HG03139 (cell line): ENCODE measurements around the gene PRR36.
A peak's percentile ranks its signal among the peaks of the same experiment; 100 is the strongest.

Source experiments
- ATAC-seq: cut with Tn5 transposase; IDR thresholded peaks from one replicate; pipeline ENCODE4 v1.9.1; 2021; ENCODE audit not compliant: unreplicated experiment

Gene PRR36

DNA sequence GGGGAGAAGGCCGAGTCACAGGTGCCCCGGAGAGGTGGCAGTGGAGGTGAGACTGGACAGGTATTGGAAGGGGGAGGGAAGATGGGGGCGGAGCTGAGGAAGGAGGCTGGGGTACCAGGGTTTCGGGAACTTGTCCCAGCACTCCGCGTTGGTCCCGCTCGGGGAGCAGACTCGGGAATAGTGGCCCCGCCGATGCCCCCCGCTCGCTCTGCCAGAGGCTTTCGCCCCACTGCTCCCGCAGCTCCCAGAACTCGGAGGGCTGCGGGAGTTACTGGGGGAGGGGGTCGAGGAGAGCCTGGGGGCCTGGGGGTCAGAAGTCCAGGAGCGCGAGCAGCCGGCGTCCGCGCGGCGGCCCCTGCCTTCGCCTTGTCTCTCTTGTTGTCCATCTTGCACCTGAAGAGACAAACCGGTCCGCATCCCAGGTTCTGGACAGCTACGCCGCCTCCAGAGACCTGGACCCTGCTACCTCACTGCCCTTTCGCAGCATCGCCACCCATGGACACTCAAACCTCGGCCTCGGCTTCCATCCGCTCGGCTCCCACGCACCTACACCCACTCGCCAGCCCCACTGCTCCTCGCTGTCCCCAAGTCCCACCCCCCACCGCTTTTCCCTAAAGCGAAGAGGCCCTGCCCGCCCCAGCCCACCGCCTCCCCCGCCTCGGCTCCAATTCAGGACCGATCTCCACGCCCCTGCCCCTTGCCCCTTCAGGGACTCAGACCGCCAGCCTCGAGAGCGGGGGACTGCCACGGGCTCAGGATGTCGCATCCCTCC lies 700 bp downstream of the PRR36 start:
- no peak for ATAC-seq

GRCh38 chr19:7872306-7873204 lies 1.6 kb downstream of the PRR36 start:
- no peak for ATAC-seq

DNA sequence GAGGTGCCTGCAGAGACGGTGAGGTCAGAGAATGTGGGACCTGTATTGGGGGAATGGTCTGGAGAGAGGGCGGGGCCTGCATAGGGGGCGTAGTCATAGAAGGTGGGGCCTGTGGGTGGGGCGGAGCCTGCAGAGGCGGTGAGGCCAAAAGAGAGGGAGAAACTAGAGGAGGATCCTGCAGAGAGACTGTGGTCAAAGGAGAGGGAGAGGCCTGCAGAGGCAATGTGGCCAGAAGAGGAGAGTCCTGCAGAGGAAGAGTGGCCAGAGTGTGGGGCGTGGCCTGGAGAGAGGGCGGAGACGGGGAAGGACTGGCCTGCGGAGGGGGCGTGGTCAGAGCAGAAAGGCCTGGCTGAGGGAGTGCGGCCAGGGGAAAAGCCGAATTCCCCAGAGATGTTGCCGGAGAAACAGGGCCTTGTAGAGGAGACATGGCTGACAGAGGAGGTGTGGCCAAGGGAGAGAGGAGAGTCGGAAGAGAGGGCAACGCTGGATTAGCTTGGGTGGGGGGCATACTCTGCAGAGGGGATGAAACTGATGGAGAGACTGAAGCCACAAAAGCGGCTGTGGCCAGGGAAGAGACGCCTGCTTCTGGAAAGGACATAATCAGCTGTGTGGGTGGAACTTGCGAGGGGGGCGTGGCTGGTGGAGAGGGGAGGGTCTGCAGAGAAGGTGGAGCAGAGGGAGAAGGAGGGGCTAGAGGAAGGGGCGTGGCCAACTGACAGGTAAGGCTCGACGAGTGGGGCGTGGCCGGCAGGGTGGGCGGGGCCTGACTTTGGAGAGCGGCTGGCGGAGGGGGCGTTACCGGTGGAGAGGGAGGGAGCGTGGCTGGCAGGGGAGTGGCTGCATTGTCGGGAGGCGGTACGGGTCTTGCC lies 2.5 kb downstream of the PRR36 start:
- no peak for ATAC-seq

DNA sequence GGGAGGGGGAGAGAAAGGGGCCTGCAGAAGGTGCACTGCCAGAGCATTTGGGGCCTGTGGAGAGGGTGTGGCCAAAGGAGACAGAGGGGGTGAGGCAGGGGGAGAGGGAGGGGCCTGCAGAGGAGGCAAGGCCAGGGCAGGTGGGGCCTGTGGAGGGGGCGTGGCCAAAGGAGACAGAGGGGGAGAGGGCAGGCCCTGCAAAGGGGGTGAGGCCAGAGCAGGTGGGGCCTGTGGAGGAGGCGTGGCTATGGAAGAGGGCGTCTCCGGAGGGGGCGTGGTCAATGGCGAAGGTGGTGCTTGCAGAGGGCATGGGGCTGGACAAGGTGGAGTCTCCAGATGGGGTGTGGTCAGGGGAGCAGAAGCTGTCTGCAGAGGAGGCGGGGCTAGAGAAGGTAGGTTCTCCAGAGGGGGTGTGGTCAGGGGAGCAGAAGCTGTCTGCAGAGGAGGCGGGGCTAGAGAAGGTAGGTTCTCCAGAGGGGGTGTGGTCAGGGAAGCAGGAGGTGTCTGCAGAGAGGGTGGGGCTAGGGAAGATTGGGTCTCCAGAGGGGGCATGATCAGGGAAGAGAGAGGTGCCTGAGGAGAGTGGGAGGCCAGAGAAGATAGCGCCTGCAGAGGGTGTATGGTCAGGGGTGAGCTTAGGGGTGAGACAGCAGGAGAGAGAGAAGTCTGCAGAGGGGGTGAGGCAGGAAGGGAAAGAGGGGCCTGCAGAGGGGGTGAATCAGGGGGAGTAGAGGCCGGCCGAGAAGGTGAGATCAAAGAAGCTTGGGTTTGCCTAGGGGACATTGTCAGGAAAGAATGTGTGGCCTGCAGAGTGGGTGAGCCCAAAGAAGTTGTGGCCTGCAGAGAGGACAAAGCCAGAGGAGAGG lies 3.4 kb downstream of the PRR36 start:
- no peak for ATAC-seq

DNA sequence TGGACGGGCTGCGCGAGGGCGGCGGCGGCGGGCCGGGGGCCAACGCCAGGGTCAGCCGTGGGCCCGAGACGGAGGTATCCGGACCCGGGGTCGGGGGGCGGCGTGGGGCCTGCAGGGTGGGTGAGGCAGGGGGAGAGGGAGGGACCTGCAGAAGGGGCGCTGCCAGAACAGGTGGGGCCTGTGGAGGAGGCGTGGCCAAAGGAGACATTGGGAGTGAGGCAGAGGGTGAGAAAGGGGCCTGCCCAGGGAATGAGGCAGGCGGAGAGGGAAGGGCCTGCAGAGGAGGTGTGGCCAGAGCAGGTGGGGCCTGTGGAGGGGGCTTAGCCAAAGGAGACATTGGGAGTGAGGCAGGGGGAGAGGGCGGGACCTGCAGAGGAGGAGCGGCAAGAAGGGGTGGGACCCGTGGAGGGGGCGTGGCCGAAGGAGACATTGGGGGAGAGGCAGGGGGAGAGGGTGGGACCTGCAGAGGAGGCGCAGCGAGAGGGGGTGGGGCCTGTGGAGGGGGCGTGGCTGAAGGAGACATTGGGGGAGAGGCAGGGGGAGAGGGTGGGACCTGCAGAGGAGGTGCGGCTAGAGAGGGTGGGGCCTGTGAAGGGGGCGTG lies 4.2 kb downstream of the PRR36 start:
- no peak for ATAC-seq

DNA sequence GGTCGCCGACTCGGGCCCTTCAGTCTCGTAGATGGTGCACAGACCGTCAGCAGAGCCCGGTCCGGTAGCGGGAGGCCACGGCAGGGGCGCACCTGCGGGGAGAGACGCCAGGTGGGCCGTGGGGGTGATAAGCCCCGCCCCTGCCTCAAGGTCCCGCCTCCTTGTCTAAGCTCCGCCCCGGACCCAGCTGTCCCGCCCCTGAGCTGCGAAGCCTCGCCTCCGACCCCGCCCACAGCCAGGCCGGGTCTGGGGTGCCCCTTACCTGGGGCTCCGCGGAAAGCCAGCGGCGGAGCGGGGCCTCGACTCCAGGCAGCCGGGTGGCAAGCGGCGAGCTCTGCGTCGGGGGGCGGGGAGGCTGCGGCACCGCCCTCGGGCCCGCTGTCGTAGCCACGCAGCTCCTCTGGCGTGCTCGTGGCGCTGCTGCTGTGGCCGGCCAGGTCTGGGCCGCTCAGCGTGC lies 4.7 kb downstream of the PRR36 start:
- peak; percentile 42 for ATAC-seq

- peak; percentile 46 for ATAC-seq
Observed at GRCh38 chr19:7868671-7869452, 5.3 kb downstream of the PRR36 start.

- ATAC-seq = no peak
Observed at GRCh38 chr19:7868326-7868670, 5.9 kb downstream of the PRR36 start.

DNA sequence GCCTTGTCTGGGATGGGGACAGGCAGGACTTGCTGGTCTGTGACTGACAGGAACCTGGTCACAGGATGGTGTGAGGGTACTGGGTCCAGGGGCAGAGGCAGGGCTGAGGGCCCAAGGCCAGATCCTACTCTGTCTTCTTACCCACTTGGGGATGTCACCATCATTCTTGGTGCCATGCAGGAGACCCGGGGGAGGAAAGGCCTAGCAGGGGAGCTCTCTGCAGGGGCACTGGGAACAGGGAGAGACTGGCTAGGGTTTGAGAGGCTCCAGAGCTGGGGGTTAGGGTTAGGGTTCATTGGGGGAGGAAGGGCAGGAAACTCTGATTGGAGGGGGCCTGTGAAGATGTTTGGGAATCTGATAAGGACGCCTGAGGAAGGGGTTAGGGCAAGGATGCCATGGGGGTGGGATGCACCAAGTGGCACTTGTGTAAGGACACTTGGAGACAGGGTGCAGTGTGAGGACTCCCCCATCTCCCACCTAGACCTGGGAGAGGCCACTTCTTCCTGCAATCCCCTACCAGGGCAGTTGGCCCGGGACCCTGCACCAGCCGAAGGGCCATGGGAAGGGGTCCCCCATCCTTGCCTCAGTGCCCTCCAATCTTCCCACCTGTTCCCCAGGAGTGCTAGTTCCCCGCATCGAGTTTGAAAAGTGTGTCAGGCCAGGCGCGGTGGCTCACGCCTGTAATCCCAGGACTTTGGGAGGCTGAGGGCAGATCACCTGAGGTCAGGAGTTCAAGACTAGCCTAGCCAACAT lies 6.9 kb downstream of the PRR36 start:
- no peak for ATAC-seq

DNA sequence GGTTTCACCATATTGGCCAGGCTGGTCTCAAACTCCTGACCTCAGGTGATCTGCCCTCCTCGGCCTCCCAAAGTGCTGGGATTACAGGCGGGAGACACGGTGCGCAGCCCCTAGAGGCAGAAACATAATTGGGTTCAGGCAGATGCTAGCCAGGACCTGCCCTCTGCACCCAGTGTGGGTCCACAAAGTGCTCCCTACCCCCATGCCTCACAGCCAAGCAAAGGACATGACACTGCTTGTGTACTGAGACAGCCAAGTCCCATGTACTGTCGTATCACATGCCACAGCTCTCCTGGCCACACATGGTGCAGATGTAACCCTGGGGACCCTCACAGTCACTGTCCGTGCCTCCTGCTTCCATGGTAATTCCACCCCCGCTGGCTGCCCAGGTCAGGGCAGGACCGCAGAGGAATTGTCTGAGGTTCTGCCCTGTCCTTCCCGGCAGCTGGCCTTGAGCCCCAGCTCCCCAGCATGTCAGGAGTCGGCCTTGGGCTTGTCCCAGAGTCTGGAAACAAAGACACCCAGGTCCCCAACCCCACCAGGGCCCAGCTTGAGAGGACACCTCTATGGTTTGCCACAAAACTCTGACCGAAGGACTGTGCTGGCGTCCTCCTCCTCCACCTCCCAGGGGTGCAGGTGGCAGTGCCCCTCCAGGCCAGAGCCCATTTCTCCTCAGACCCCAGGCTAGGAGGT lies 7.6 kb downstream of the PRR36 start:
- ATAC-seq = no peak

- ATAC-seq = no peak
Observed at GRCh38 chr19:7865262-7865911, 8.8 kb downstream of the PRR36 start.

GRCh38 chr19:7864690-7865074 lies 9.5 kb downstream of the PRR36 start:
- ATAC-seq = no peak

GRCh38 chr19:7863971-7864689 lies 10.1 kb downstream of the PRR36 start:
- no peak for ATAC-seq

DNA sequence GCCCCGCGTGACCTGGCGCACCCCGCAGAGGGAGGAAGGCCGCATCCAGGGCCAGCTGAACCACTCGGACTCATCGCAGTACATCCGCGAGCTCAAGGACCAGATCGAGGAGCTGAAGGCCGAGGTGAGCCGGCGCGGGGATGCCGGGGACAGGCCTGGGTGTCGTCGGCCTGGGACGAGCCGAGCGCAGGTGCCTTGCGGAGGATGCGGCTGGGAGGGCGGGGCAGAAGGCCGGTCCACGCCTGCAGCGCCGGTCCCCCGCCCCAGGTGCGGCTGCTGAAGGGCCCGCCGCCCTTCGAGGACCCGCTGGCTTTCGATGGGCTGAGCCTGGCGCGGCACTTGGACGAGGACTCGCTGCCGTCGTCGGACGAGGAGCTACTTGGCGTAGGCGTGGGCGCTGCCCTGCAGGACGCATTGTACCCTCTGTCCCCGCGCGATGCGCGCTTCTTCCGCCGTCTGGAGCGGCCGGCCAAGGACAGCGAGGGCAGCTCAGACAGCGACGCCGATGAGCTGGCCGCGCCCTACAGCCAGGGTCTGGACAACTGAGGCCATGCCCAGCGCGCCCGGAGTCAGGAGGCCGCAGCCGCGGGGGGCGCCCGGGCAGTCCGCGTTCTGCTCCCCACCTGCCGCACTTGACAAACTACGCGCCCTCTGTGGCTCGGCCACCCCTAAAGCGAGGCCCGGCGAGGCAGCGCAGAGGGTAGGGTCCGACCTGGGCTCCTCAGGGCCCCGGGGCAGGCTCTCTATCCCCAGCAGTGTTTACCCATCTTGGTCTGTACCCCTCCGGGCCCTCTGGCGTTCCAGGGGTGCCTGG lies 10.8 kb downstream of the PRR36 start:
- no peak for ATAC-seq

DNA sequence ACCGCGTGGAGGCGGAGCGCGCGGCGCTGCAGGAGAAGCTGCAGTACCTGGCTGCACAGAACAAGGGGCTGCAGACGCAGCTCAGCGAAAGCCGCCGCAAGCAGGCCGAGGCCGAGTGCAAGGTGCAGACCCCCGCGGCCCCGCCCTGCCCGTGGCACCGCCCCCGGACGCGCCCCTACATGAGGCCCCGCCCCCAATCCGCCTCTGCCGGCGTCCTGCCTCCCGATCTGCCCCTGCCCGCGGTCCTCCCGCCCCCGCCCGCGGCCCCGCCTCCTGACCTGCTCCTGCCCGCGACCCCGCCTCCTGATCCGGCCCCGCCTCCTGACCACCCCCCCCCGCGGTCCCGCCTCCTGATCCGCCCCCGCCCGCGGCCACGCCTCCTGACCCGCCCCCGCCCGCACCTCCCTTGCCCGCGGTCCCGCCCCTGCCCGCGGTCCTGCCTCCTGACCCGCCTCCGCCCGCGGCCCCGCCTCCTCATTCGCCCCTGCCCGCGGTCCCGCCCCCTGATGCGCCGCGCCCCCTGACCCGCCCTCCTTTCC lies 11.7 kb downstream of the PRR36 start:
- ATAC-seq = no peak
